Lower leg skin (tissue), 3 donors: ENCODE measurements around the gene APOE.

ENCODE experiments used
- CTCF ChIP-seq, 3 donors: fragments of 450-650 bp; IDR thresholded peaks; one replicate each; pipeline ENCODE4 v1.5.1; 2016; ENCODE audit warnings: antibody characterized with exemption in 3 of 3, mild to moderate bottlenecking in 3 of 3, moderate library complexity in 2 of 3
- POLR2A ChIP-seq, 2 donors: fragments of 450-650 bp; IDR thresholded peaks; one replicate each; pipeline ENCODE4 v1.6.1; 2016 to 2017; ENCODE audit warnings: antibody characterized with exemption in 2 of 2, mild to moderate bottlenecking in 1 of 2, moderate library complexity in 1 of 2

DNA sequence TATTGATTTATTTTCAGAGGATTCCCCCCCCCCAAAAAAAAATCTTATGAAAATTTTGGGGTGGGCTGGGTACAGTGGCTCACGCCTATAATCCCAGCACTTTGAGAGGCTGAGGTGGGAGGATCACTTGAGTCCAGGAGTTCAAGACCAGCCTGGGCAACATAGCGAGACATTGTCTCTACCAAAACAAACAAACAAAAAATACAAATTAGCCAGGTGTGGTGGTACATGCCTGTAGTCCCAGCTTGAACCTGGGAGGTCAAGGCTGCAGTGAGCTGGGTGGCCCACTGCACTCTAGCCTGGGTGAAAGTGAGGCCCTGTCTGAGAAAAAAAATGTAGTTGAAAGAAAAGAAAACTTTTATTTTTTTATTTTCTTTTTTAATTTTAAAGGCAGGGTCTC is 41.6 kb upstream of the APOE start:
- TF ChIP-seq CTCF (IDR thresholded peaks at IDR 0.05) (no peak), POLR2A (IDR thresholded peaks at IDR 0.05) (no peak)
